Activated T-helper 9 cell treated with anti-CD3 and anti-CD28 coated beads, Interleukin-2, amount 50 U/mL, for 16 hours (primary cell): ENCODE data around the gene FAM24B.
A peak's percentile ranks its signal among the peaks of the same experiment; 100 is the strongest.
"Not testable (repeated sequence)": the region's sequence is repeated elsewhere in the genome, so short reads cannot be mapped to it uniquely, and the experiment has no call there.

Experiments
- DNase-seq: peaks from one replicate; pipeline ENCODE4 v3.0.0-alpha.2; 2020; ENCODE audit warnings: low read depth

FAM24B gene

GRCh38 chr10:122879339-122880273 is at the start of gene FAM24B:
Gene FAM24B (minus strand): TSS chr10:122879581. CDS start chr10:122850515, 29,066 bp downstream.
- DNase-seq = peak; percentile 90

- DNase-seq = no peak
Measured at GRCh38 chr10:122915700-122916099, 36.3 kb upstream of the FAM24B start.

- DNase-seq = peak; percentile 9
Measured at GRCh38 chr10:122911889-122912484, 32.6 kb upstream of the FAM24B start.

GRCh38 chr10:122910310-122910709 is 30.9 kb upstream of the FAM24B start, which contains the start of gene FAM24A:
Gene FAM24A (plus strand): TSS chr10:122910610. CDS start chr10:122911635, 1,025 bp downstream.
- DNase-seq = no peak

- not testable (repeated sequence) for DNase-seq
Measured at GRCh38 chr10:122903861-122904260, 24.5 kb upstream of the FAM24B start.

- DNase-seq = no peak
Measured at GRCh38 chr10:122894261-122894944, 15.0 kb upstream of the FAM24B start.

GRCh38 chr10:122884166-122884565 is 4.8 kb upstream of the FAM24B start:
- no peak for DNase-seq

GRCh38 chr10:122882766-122883165 is 3.4 kb upstream of the FAM24B start:
- DNase-seq = no peak

- no peak for DNase-seq
Measured at GRCh38 chr10:122878799-122879338, 512 bp downstream of the FAM24B start.

GRCh38 chr10:122877264-122877663 is 2.1 kb downstream of the FAM24B start:
- DNase-seq = no peak

- DNase-seq = no peak
Measured at GRCh38 chr10:122876467-122876855, 2.9 kb downstream of the FAM24B start.

GRCh38 chr10:122875843-122876466 is 3.4 kb downstream of the FAM24B start:
- DNase-seq = no peak

- DNase-seq = not testable (repeated sequence)
Measured at GRCh38 chr10:122871947-122872346, 7.4 kb downstream of the FAM24B start.

GRCh38 chr10:122868768-122869167 is 10.6 kb downstream of the FAM24B start:
- not testable (repeated sequence) for DNase-seq

- DNase-seq = not testable (repeated sequence)
Measured at GRCh38 chr10:122866757-122867482, 12.5 kb downstream of the FAM24B start.

- no peak for DNase-seq
Measured at GRCh38 chr10:122864901-122865300, 14.5 kb downstream of the FAM24B start.

GRCh38 chr10:122864194-122864592 is 15.2 kb downstream of the FAM24B start:
- DNase-seq = no peak

- no peak for DNase-seq
Measured at GRCh38 chr10:122863216-122864193, 15.9 kb downstream of the FAM24B start.

- no peak for DNase-seq
Measured at GRCh38 chr10:122861711-122862161, 17.6 kb downstream of the FAM24B start.

- no peak for DNase-seq
Measured at GRCh38 chr10:122859527-122859926, 19.9 kb downstream of the FAM24B start.
